Posterior vena cava (tissue), 2 donors: ENCODE results near the gene MS4A10. TPM values are rescaled to one million over a fixed set of nuclear protein-coding genes. Genes with fewer than 3 reads are reported as not detected.

Experiments used
- DNase-seq: peaks from one replicate; pipeline ENCODE4 v3.0.0-alpha.2; 2020; ENCODE audit warnings: low spot score
- intact Hi-C, 2 donors: fragments of 100-400 bp; cut with DNase I; formaldehyde crosslinking; loops; one replicate each; pipeline versions ENCODE4 v1.14.1 to v1.14.2; 2022 to 2023
- total RNA-seq, 2 donors: library from RNA; stranded (reverse); fragmentation: NEBNext Ultra II Directional; extraction: Animal tissue kit (Norgen Biotek cat#: 25700); gene quantifications; one replicate each; pipeline ENCODE4 v1.2.1, GENCODE V29; 2021
- donor health status: DM: yes; HTN: yes; CAD: no.
- donor health status: DM: yes; HTN: yes; CAD: no.

Gene MS4A10
- total RNA-seq, 2 donors from 2014 or later = not detected

- intact Hi-C loops = no loop called here
- peak; percentile 35 for DNase-seq
Observed at GRCh38 chr11:60763692-60764369, 21.3 kb upstream of the MS4A10 start.

GRCh38 chr11:60764879-60765278 lies 20.3 kb upstream of the MS4A10 start:
- intact Hi-C loops = no loop called here

DNA sequence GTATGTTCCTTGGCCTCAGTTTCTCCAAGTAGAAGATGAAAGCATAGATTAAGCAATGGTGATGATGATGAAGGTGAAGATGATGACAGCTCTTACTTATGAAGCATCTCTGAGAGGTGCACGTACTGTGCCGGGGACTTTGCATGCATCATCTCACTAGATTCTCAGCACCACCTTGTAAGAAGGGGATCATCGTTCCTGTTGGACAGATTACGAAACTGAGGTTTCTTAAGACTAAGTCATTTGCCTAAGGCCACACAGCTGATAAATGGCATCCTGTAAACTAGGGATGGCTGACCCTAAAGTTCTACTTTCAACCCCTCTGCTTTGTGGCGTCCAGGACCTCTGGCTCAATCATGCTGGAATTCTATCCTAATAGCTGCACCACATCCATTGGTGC lies 19.8 kb upstream of the MS4A10 start:
- intact Hi-C loops = no loop called here
- DNase-seq = no peak

More at GRCh38 chr11:60764879-60765278, 20.3 kb upstream of the MS4A10 start:
- DNase-seq = no peak

GRCh38 chr11:60766547-60766946 lies 18.6 kb upstream of the MS4A10 start:
- DNase-seq = peak; percentile 14

DNA sequence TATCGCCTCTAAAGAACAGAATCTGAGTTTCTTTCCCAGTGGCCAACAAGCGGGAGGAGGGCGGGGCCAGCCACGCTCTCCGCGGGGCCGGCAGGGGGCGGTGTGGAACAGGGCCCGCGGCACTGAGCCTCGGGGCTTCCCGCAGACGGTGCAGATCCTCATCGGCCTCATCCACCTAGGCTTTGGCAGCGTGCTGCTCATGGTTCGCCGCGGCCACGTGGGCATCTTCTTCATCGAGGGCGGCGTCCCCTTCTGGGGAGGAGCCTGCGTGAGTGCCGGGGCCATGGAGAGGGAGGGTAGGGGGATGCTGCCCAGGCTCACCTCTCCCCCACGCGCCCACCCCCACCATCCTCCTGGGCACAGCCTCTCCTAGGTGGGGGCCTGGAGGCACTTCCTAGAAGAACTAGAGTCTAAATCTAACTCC lies 17.7 kb upstream of the MS4A10 start:
- DNase-seq = peak; percentile 67
- intact Hi-C loops = no loop called here

More at GRCh38 chr11:60766547-60766946, 18.6 kb upstream of the MS4A10 start:
- intact Hi-C loops = no loop called here

- intact Hi-C loops = no loop called here
- peak; percentile 20 for DNase-seq
Observed at GRCh38 chr11:60768202-60768601, 16.9 kb upstream of the MS4A10 start.

DNA sequence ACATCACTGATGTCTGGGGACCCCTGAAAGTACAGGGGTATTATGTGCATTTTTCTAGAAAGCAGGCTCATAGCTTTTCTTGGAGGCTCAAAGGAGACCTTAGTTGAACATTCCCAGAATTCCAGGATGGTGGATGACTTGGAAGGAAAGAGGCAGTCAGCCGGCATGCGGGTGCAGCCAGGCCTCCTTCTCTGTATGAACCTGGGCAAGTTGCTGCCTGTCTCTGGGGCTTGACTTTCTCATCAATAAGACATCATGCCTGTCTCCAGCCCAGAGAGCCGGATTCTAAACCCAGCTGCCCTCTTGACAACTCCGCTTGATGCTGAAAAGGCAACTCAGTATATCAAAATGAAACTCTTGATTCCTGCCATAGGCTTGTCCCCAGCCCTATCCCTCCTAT lies 15.9 kb upstream of the MS4A10 start:
- intact Hi-C loops = no loop called here
- DNase-seq = peak; percentile 44

DNA sequence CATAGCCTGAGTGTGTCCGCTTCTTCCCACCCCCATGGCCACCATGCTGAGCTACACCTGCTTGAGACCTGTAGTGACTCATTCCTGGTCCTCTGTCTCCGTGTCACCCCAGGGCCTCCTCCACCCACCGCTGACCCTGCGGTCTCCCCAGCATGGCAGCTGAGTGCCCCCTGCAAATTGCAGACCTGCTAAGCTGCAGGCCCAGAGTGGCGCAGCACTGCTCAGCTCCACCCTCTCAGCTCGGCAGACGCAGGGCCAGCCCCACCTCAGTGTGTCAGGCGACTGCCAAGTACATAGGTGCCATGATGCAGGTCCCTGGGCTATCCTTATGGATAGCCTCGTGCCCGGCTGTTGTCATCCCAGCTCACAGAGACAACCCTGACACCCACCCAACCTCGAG lies 15.3 kb upstream of the MS4A10 start:
- DNase-seq = peak; percentile 73
- intact Hi-C loops = no loop called here

- DNase-seq = peak; percentile 42
Observed at GRCh38 chr11:60771146-60771545, 14.0 kb upstream of the MS4A10 start.

GRCh38 chr11:60771879-60772525 lies 13.1 kb upstream of the MS4A10 start:
- peak; percentile 66 for DNase-seq
- intact Hi-C loops = no loop called here

More at GRCh38 chr11:60771146-60771545, 14.0 kb upstream of the MS4A10 start:
- intact Hi-C loops = no loop called here

DNA sequence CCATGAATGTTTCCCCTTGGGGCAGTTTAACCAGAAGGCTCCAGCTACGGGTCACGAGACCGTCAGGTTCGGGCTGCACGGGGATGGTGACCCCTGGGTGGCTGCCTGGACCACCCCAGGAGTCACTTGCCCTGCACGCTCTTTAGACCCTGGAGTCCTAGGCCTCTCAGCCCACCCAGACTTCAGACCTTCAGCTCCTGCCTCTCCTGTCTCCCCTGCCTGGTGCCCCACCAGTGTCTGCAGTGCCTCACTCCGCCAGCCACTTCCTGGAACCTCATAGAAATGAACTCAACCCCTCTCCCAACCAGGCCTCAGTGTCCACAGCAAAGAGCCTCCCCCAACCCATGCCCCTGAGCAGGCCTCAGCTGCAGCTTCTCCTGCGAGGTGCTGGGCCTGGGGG lies 12.5 kb upstream of the MS4A10 start:
- intact Hi-C loops = no loop called here
- DNase-seq = peak; percentile 47

- intact Hi-C loops = no loop called here
Observed at GRCh38 chr11:60774726-60775125, 10.4 kb upstream of the MS4A10 start.

GRCh38 chr11:60775420-60775961 lies 9.6 kb upstream of the MS4A10 start:
- peak; percentile 92 for DNase-seq
- intact Hi-C loops = no loop called here

More at GRCh38 chr11:60774726-60775125, 10.4 kb upstream of the MS4A10 start:
- DNase-seq = peak; percentile 58

DNA sequence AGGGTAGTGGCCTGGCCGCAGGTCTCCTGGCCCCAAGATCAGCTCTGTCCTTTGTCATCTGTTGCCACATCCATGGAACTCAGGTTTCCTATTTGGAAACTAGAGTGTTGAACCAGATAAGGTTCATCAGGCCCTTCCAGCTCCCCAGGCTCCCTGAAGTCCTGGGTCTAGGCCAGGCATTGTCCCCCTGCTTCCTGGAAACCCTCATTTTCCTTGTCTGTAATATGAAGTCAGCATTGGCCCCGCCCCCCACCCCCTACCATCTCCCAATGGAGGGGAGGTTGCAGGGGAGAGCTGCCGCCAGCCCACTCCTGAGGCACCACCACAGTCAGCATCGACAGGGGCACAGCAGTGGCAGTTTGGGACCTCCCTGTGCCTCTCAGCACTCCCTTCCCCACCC lies 9.0 kb upstream of the MS4A10 start:
- DNase-seq = peak; percentile 37
- intact Hi-C loops = no loop called here

DNA sequence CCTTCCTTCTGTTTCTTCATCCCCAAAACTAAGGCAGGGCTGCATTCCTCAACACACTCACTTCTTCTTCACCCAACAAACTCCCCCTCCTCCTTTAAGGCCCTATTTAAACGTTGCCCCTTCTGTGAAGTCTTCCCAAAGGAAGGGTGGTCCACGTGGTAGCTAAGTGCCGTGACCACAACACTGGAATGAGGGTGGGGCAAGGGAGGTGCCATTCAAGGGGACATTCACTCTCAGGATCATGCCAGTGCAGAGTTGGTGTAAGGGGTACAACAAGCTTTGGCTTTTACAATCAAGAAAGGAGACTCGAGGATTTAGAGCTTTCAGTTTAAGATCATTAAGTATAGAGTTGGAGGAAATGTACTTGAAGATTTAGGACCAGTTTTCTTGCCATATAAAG lies 8.0 kb upstream of the MS4A10 start:
- intact Hi-C loops = no loop called here
- peak; percentile 18 for DNase-seq

DNA sequence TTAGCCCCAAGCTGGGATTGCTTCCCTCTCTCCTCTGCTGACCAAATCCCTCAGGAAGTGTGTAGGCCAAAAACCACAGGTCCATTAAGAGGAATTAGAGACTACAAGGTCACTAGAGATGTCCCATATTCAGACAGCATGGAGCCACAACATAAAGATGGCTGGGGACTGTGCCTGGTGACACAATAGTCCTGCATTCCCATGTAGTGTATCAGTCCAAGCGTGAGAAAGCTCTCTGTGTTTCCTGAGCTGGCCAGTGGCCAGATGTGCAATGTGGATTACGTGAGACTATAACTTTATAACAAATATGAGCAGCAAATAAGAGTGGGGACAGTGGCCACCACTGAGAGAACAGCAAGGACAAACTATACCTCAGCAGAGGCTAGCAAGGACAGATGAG lies 7.6 kb upstream of the MS4A10 start:
- intact Hi-C loops = no loop called here
- peak; percentile 75 for DNase-seq

GRCh38 chr11:60780065-60780464 lies 5.1 kb upstream of the MS4A10 start:
- intact Hi-C loops = no loop called here
- DNase-seq = peak; percentile 18

DNA sequence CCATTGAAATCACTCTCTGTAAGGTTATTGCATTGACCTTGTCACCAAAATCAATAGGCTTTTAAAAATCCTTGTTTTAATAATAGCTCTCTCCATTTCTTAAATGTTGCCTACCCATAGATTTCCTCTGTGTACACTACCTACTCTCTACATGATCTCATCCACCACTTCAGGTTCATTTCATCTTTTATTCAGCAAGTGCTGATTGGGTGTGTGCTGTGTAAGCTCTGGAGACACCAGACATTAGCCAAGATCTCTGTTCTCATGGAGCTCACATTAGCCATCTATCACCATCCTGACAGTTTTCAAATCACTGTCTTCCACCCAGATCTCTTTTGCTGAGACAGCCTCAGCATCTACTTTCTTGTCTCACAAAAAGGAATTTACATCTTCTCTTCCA lies 4.4 kb upstream of the MS4A10 start:
- intact Hi-C loops = no loop called here
- no peak for DNase-seq

GRCh38 chr11:60781286-60781980 lies 3.7 kb upstream of the MS4A10 start:
- intact Hi-C loops = no loop called here
- peak; percentile 25 for DNase-seq

DNA sequence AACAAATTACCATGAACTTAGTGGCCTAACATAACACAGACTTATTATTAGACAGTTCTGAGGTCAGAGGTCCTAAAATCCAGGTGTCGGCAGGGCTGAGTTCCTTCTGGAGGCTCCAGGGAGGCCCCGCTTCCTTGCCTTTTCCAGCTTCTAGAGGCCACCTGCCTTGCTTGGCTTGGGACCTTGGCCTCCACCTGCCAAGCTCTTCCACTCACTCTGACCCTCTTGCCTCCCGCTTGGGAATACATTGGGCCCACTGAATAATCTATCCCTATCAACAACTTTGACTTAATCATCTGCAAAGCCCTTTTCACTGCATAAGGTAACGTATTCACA lies 3.2 kb upstream of the MS4A10 start:
- no peak for DNase-seq
- intact Hi-C loops = no loop called here
